ENCODE measurements around the gene CAMK2A.

GRCh38 chr5:150257424-150257823 lies 32.1 kb downstream of the CAMK2A start:
- TF ChIP-seq EP300 (IDR thresholded peaks at IDR 0.05): no peak
- no peak for TF ChIP-seq CTCF (IDR thresholded peaks at IDR 0.05)
- TF ChIP-seq POLR2A (IDR thresholded peaks at IDR 0.05): no peak

Data from tibial nerve (tissue), 4 donors.